Left kidney (tissue), 2 donors: Measurements from ENCODE around the gene GRK5. TPM values are rescaled to one million over a fixed set of nuclear protein-coding genes. Genes with fewer than 3 reads are reported as not detected.

Experiments used
- DNase-seq: peaks from one replicate; pipeline ENCODE4 v3.0.0-alpha.2; 2013
- polyA plus RNA-seq: library from polyadenylated mRNA; unstranded; fragments of 120-200 nt; gene quantifications from one replicate; pipeline ENCODE4 v1.2.1, GENCODE V29; 2013; ENCODE audit not compliant: insufficient read length

The GRK5 gene
- polyA plus RNA-seq, 1 donor, result 14.0 TPM

DNA sequence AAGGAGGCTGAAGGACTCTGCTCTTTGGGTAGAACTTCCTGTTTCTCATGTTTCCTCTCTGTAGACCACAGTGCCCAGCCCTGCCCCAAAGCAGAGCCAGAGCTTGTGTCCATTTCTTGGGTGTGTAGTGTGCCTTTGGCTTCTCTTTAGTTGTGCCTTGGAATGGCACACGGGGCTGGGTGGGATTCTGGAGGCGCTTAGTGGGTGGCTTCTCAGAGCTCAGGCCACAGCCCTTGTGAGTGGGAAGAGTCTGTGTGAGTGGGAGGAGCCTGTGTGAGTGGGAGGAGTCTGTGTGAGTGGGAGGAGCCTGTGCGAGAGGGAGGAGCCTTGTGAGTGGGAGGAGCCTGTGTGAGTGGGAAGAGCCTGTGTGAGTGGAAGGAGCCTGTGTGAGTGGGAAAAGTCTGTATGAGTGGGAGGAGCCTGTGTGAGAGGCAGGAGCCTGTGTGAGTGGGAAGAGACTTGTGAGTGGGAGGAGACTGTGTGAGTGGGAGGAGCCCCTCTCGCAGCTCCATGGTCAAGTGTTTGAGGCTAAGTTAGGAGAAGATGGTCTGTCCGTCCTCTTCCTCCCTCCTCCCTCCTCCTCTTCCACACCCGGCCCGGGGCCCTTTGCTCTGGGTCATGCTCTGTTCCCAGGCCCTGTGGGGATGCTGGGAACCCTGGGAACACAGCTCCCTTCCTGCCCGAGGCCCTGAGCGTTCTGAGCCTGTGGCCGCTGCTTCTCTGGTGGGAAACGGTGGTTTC is 153.0 kb downstream of the GRK5 start:
- no peak for DNase-seq

DNA sequence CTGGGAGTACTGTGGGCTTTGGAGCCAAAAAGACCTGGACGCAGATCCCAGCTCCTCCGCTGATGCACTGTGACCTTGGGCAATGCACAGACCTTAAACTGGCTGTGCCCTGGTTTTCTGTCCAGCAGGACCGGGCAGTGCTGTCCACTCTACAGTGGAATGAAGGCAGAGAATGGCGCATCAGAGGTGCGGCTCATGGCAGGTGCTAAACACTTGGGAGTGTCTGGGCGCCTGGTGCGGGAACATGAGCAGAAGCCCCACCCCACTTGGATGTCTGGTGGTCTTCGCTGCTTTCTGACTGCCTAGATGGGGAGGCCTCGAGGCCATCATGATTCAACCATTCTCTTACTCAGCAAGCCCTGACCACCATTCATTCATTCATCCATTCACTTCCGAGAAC is 153.7 kb downstream of the GRK5 start:
- DNase-seq, result no peak

DNA sequence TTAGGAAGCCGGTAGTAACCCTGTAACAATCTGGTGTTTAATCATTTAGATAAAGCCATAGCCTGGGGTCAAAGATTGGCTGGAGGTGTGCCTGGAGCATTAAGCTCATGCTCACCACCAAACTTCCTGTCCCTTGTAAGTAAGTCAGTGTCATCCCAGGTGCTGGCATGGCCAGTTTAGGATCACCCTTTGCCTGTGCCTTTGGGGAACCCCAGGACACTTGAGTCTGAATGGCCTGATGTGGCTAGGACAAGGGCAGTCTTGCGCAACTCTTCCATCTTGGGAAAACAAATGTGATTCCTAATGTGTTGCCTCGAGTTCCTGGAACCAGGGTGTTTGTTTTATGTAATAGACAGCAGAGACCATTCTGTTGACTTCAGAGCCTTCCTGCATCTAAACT is 154.8 kb downstream of the GRK5 start:
- no peak for DNase-seq

DNA sequence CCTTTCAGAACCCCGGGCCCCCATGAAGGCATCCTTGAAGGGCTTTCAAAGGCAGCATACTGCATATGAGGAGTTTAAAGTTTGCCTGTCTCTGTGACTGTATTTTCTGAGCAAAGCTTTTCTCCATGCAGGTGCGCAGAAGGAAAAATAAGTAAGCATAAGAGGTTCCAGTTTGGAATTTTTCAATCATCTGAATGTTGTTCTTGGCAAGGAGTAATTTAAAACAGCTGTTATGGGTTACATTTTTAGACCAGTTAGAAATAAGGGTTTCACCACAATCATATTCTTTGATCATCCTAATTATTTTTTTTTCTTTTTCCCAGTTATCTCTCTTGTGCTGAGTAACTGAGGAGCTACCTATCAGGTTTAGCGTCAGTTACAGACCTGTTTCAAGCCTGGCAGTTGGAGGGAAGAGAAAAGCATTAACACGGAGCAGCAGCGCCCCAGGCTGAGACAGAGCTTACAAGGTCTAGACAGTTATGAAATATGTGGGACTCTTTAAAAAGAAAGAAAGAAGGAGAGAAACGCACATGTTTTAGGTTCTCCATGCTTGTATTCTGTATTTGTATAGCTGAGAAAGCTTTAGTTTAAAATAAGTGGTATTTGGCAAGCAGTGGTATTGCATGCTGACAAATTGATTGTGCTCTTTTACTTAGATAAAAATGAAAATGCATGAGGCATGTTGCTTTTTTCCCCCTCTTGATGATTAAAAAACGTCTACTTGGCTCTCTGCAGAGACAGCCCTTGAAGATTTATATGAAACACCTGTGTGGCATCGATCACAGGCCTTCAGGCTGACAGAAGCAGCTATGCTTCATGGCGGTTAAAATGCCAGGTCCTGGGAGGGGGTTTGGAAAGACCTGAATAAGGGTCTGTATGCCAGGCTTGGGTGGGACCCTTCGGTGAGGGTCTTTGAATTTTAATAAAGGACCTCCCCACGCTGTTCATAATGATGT is 157.6 kb downstream of the GRK5 start:
- no peak for DNase-seq

DNA sequence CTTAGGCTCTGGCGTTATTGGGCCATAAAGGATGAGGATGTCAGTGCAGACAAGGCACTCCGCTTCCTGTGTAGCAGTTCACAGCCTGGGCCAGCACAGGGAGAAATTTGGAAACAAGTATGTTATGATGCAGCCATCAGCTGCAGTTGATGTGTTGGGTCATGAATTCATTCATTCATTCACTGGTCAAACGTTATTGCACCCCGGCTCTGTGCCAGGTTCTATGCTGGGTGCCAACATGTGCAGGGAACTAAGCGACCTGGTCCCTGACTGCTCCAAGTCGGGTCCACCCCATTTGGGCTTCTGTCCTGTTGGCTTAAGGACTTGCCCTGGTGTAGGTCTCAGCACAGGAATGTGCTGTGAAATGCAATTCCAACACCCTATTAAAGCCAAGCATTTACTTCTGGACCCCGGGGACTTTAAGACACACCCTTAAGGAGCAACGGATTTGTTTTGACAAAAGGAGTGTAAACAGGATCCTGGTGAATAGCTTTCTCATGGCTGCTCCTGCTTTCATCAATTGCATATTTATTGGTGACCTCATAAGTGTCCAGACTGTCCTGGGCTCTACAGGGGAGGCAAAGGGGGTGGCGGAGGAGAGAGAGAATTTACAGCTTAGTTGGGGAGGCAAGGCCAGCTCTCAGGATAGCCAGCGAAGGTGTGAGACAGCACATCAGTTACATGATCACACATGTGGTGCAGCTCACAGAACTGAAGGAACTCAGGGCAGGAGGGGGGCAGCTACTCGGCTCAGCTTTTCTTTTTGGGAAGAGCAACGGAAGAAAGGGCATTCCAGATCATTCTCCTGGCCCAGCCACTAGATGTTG is 158.6 kb downstream of the GRK5 start:
- DNase-seq, result no peak

DNA sequence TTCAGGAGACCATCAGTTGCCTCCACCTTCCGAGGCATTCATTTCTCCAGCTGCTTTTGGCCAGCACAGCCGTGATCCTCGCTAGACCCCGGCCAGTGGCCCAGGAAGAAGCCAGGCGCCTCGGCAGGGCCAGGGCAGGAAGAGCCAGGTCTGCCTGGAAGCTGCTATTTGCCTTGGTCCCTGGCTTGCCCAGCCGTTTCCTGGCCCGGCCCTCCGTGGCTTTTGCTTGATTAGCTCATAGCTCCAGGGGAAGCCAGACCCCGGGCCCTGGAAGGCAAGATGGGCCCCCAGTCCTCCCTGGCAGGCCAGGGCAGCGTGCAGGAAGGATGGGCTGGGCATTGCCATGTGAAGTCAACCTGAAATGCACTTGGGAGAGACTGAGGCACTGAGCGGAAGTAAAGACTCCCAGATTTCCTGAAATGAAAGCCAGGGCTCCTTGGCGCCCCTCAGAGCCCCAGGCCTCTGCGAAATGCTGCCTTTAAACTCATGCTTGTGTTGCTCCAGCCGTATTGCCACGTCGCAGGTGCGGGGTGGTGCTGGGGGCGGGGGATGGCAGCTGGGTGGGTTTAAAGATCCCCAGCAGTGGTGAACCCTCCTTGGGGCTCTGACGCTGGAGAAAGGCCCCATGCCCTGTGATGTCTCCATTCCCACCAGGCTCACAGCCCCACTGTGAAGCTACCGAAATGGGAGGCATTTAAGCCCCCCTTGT is 160.6 kb downstream of the GRK5 start:
- DNase-seq, result no peak

DNA sequence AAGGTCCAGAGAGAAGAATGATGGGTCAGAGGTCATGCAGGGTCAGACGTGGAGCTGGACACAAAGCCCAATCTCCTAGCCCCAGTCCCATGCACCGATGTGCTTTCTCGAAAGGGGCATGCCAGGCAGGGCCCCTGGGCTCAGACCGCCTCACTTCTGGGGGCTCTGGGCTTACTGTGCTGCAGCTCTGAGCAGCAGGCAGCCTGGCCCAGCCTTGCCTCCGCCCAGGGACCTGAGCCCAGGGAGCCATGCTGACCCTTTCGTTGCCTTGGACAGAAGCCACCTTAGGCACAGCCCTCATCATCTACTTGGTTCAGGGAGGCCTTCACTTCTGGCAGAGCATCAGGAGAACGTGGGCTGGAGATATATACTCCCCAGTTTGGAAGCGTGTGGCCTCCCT is 161.2 kb downstream of the GRK5 start:
- DNase-seq, result no peak

DNA sequence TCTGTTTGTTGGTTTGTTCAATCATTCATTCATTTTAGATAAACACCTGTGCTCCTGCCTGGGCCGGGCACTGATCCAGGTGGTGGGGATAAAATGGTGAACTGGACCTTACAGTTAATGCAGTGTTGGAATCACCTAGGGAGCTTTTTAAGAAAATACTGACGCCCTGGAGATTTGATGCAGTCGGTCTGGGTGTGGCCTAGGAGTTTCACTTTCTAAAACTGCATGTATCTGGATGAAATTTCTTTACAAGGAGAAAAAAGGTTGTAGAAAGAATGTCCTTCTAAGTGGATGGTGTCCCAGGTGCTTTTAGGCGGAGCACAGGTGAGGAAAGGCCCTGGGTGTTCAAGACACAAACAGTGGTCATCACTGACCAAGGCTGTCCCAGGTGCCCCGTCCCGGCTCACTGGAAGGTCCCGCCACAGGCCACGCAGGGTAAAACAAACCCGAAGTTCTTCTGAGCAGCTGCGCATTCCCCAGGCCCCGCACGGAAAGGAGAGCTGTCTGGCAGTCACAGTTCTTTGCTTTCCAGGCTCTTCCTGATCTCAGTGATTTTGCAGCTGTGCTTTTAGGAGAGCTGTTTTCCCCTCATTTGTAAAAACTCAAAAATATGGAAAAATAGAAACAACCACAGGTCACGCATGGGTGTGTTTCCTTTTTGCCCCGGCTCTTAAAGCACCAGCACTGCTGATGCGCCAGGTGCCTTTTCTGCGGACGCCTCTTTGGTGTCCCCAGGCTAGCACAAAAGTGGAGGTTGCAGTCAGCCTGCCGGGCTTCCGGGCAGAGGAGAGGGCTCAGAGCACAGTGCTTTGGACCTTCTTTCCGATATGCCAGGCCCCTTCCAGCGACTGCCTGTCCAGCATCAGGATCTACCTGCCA is 161.9 kb downstream of the GRK5 start:
- no peak for DNase-seq

DNA sequence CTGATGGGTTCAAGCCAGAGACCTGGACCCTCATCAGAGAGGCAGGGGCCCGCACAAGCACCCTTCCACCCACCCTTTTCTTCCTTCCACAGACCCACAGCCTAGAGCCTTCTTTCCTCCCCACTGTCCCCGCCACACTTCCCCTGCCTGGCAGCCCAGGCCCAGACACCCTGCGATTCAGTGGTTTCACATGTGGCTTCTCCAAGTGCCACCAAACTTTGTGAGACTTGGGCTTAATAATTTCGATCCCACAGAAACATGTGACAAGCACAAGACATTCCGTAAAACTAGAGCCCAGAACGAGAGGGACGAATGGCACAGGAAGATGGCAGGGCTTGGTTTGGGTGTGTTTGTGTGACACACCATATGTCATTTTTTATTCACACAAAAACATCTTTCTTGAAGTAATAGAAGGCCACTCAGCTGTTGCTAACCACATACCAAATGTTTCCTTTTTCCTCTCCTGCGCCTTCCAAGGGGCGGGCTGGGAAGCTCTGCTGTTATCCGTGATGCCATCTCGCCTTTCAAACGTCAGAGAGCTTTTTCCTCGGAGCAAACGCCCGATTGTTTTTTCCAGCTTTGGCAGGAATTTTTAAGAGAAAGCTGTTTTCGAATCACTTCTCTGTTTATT is 162.9 kb downstream of the GRK5 start:
- no peak for DNase-seq

DNA sequence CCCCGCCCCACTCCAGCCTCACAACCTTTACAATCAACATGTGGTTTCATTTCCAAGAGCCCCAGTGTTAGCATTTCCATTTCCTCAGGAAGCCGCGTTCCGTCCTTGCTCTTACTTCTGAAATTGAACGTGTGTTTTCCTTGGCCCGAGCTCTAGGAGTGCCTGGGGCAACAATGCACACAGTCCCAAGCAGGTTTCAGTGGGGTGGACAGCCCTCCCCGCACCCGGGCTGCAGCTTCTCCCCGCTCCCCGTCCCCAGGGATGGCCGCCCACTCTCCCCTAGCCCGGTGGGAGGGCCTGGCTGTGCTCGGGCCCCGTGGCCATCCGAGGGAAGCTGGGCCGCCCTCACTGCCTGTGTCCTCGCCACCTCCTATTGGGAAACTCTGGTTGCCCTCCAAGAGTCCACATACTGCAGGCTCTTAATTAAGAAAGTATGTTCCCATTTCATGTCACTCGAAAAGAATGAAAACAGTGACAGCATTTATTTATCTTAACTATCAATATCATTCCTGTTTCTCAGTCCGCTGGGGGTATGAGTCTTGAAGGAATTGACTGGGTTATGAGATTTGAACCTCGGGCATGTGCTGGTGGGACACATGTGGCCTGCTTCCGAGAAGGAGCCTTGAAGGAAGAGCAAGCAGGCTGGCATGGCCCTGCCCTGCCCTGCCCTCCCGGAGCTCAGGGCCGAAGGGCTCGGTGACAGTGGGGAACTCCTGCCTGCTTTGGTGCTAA is 163.8 kb downstream of the GRK5 start:
- DNase-seq, result no peak

DNA sequence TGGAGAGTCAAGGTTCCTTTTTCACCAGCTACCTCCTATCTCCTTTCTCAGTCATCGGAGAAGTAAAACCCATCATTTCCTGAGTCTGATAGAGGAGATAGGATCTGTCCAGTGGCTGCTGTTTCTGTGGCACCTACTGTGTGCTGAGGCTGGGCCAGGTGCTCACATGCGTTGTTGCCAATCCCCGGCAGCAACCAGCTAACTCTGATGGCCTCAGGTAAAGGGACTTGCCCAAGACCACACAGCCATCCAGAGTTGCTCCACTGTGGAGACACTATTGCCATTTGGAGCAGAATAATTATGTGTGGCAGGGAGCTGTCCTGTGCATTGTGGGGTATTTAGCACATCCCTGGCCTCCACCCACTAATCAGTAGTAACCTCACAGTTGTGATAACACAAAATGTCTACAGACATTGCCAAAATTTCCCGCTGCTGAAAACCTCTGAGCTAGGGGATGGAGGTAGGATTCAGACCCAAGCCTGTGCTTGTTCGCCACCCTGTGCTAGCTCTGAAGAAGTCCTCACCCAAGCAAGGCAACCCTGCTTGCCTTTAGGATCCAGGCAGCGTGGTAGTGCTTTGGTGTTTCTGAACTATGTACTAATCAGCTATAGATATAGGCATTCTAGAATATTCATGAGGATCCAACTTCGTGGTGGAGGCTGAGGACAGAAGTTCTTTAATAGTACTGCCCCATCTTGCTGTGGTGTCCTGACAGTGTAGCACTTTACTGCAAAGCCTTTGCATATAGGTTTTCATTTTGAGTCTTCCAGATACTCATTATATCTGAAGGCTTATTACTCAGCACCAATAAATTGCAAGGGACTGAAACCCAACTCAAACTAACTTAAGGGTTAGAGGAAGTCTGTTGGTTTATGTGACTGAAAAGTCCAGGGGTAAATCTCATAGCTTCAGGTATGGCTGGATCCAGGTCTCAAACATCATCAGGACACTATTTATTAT is 164.6 kb downstream of the GRK5 start:
- DNase-seq, result no peak

DNA sequence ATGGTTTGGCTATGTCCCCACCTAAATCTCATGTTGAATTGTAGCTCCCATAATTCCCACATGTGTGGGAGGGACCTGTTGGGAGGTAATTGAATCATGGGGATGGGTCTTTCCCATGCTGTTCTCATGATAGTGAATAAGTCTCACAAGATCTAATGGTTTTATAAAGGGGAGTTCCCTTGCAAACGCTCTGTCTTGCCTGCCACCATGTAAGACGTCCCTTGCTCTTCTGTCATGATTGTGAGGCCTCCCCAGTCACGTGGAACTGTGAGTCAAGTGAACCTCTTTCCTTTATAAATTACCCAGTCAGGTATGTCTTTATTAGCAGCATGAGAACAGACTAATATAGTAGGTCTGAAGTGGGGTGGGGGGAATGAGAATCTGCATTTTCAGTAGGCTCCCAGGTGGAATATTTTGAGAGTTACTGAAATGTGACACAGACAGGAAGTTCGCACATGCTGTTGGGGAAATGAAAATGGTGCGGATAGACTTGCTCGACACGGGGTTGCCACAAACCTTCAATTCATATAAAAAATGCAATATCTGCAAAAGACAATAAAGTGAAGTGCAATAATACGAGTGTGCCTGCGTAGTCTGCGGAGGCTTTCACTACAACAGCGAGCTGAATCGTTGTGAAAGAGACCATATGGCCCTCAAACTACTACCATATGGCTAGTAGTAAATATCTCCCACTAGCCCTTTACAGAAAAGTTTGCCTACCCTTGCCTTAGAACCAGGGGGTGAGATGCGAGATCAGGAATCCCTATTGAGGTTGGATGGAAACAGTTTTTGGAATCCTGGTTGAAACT is 166.1 kb downstream of the GRK5 start:
- DNase-seq, result no peak

DNA sequence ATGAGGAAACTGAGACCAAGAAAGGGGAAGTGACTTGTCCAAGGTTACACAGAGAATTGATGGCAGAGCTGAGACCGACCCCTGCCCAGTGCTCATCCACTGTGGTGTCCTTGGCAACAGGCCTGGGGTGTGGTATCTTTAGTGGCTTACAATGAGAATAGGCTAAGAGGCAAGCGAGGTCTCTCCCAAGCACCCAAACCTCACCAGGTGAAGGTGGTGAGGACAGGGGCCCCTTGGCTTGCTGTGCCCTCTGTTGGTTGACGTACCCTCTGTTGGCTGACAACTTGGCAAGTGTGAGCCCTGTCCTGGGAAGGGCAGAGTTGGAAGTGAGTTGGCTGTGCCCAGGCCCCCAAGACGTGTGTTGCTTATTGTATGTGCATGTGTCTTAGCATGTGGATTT is 166.9 kb downstream of the GRK5 start:
- DNase-seq, result no peak

DNA sequence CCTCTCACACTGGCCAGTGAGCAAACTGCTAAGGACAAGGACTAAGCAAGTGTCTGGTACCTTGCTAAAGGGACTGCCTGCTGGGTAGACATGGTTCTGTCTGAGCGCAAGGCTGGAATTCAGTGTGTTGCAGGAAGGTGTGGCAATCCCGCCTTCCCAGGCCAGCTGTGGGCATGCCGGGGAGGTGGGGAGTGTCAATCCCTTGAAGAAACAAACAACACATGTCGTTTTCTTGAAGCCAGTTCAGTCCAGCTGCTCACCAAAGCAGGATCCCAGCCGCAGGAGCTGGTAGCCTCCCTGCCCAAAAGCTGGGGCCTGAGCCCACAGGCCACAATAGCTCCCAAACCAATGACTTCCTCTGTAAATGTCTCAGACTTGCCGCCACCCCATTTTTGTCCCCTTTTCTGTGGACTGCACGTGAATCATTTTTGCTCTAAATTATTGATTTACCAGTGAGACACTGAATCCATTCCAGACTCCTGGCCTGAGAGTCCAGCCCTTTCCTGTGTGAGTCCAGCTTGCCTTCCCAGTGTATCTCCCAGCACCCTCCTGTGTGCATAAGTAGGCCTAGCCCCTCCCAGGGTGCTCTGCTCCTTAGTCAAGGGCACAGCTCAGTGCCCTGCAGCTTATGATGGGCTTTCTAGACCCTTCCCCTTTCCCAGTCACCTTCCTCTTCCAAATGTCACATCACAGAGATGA is 168.4 kb downstream of the GRK5 start:
- no peak for DNase-seq

DNA sequence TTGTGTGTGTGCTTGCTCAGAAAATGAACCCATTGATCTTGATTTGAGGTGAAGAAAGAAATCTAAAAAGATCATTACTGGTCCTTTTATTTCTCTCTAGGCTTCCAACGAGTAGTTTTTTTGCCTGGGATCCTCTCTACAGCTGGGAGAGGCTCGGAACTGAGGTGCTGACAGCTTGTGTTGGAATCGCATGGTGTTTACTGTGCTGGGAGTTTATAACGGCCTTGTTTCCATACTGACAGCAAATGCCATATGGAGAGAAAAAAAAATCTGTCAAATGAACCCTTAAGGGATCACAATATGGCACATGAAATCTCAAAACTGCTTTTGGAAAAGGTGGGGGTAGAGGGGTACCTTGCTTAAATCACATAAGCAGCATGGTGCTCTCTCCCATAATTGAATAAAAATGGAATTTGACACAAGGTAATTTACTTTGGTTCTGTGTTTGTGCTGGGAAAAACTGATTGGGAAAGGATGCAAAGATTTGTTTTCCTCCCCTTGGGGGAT is 170.1 kb downstream of the GRK5 start:
- no peak for DNase-seq

DNA sequence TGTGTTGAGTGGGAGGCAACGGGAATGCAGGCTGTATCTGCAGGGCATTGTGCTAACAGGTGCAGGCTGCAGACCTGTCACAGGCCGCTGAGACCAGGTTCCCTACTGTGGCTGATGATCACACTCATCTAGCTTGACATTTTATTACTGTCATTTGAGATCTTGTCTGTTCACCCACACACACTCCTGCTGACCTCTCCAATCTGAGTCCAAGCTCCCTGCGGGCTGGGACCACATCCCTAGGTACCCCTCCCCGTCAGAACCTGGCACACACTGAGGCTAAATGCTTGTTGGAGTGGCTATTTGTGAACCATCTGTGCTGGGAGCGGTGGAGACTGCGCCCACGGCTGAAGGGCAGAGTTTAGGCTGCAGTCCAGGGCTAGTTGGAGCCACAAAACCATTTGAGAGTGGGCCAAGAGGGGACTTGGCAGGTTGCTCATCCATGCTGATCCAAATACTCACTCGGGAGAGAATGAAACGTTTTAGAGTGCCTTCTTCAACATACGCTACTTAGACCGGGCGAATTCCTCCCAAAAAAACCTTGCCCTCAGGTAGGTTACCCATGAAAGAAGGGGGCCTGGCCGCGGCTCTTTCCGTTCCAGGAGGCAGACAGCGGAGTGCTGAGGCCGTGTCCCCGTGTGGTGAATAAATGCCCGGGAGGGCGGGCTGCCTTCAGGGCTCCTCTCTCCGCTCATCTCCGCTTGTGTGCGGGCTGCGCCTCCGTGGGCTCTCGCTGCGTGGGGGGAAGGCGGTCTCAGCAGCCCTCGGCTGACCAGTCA is 170.8 kb downstream of the GRK5 start:
- no peak for DNase-seq
